Activated CD8-positive, alpha-beta memory T cell treated with anti-CD3 and anti-CD28 coated beads, Interleukin-2, amount 50 U/mL, for 48 hours (primary cell): ENCODE measurements around the gene ZNF84.

Experiments
- DNase-seq: peaks from one replicate; pipeline ENCODE4 v3.0.0-alpha.2; 2020

ZNF84 gene

DNA sequence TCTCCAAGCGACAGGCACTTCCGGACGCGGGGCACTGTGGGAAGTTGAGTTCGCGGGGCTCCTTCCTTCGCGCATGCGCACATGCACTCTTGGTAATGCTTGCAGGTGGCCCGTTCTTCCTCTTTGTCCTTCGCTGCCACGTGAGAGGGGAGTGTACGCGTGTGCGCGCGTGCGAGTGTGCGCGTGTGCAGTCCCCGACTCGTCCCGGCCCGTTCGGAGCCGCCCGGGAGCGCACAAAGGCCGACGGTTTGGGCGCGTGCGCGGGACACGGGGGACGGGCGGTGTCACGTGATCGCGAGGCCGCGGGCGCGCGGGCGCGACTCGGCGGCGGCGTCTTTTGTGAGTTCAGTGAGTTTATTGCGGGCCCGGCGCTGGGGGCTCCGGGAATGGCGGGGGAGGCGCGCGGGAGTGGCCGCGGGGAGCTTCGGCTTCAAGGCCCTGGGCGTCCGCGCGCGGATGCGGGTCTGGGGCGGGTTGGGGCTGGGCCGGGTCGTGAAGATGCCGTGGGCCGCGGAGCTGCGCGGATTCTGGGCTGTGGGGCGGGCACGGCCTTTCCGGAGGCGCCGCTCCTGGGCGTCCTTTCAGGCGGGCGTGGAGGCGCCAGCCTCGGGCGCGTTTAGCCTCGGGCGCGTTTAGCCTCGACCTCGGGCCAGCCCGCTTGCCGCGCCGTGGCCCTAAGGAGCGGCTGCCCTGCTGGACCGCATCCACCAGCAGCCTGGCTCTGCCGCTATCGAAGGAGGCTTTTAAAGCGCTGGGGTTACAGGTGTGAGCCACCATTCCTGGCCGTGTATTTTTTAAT is at the start of gene ZNF84:
Gene ZNF84 (plus strand): TSS at position 303 of the 799 bp plus-strand sequence. CDS start 3,959 bp downstream, outside the sequence.
- DNase-seq = peak; percentile 97

DNA sequence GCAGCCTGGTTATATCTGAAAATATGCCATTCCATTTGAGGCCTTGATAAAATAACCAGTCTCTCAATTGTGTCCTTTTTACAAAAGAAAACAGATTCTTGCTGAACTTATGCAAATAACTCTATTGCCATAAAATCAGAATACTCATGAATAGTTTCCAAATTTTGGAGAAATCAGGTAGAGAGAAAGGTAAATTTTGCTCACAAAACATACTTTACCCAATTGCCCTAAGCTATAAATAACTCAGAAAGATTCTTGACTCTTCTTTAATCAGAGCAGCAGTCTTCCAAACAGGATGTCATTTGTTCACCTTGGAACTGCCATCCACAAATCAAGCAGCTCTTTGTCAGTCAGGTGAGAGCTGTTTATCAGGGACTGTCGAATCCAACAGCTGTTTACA is 38.6 kb upstream of the ZNF84 start:
- DNase-seq = no peak

DNA sequence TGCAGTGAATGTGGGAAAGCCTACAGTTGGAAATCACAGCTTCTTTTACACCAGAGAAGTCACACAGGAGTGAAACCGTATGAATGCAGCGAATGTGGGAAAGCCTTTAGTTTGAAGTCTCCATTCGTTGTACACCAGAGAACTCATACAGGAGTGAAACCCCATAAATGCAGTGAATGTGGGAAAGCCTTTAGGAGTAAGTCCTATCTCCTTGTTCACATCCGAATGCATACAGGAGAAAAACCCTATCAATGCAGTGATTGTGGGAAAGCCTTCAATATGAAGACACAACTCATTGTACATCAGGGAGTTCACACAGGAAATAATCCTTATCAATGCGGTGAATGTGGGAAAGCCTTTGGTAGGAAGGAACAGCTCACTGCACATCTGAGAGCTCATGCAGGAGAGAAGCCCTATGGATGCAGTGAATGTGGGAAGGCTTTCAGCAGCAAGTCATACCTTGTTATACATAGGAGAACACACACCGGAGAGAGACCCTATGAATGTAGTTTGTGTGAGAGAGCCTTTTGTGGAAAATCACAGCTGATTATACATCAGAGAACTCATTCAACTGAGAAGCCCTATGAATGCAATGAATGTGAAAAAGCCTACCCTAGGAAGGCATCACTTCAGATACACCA is 26.5 kb upstream of the ZNF84 start:
- DNase-seq = no peak

GRCh38 chr12:133023566-133023965 is 13.7 kb upstream of the ZNF84 start:
- no peak for DNase-seq

- DNase-seq = no peak
Measured at GRCh38 chr12:133026996-133027395, 10.3 kb upstream of the ZNF84 start.

DNA sequence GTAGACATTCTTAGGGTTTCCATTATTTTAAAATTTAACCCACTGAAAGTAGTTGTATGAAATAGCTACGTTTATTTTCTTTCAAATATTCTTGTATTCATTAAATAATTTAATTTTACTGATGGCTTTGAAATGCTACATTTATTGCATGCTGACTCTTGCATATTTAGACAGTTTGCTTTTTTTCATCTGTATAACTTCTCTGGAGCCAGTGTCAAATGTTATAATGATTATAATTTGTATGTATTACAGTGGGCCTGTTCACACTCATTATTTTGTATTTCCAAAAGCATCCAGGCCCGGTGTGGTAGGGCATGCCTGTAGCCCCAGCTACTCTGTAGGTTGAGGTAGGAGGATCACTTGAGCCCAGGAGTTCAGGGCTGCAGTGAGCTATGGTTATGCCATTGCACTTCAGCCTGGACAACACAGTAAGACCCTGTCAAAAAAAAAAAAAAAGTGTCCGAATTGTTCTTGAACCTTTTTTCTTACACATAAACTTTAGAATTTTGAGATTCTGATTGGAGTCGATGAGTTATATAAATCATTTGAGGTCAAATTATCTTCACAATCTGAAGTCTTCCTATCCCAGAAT is 905 bp downstream of the ZNF84 start:
- no peak for DNase-seq

DNA sequence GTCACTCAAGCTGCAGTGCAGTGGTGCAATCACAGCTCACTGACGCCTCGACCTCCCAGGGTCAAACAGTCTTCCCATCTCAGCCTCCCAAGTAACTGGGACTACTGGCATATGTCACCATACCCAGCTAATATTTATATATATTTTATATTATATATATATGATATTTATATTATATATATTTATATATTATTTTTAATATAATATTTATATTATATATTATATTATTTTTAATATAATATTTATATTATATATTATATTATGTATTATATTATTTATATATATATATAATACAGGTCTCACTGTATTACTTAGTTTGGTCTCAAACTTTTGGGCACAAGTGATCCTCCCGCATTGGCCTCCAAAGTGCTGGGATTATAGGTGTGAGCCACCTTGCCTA is 9.4 kb downstream of the ZNF84 start:
- DNase-seq = no peak

DNA sequence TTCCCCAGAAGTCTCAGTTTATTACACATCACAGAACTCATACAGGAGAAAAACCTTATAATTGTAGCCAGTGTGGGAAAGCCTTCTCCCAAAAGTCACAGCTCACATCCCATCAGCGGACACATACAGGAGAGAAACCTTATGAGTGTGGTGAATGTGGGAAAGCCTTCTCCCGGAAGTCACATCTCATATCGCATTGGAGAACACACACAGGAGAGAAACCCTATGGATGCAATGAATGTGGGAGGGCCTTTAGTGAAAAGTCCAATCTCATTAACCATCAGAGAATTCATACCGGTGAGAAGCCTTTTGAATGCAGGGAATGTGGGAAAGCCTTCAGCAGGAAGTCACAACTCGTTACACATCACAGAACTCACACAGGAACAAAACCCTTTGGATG is 20.1 kb downstream of the ZNF84 start:
- DNase-seq = no peak

- no peak for DNase-seq
Measured at GRCh38 chr12:133058203-133059113, 21.1 kb downstream of the ZNF84 start.

DNA sequence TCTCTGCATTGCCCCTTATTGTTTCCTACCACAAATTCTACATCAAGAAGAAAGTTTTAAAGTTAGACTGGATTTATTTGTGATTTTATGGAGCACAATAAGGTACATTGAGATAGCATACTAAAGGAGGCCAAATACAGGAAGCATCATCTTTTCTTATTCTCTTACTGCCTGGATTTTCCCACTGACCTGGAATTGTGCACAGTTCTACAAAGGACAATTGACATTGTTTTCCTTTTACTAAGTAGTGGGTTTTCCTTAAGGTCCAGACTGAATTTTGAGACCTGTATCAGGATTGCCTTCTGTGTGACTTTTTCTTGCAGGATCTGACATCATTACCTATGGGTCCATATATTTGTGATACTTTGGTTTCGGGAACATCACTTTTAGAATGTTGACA is 24.6 kb downstream of the ZNF84 start:
- DNase-seq = no peak

- no peak for DNase-seq
Measured at GRCh38 chr12:133063556-133063955, 26.2 kb downstream of the ZNF84 start.

- no peak for DNase-seq
Measured at GRCh38 chr12:133073836-133074235, 36.5 kb downstream of the ZNF84 start.

DNA sequence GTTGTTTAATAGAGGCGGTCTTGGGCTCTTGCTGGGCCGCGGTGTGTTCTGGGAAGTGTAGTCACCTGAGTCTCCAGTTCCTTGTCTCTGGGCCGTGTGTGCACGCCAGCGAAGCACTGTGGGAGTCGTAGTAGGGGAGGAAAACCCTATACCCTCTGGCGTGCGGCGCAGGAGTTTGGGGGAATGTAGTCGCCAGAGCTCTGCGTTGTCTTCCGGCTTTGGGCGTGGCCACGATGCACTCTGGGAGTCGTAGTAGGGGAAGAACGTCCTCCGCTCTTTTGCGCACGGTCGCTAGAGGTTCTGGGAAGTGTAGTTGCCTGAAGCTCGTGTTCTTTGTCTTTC is 42.7 kb downstream of the ZNF84 start:
- DNase-seq = peak; percentile 93

GRCh38 chr12:133080368-133081158 is 43.3 kb downstream of the ZNF84 start, which contains the start of gene ZNF140:
TSS of gene ZNF140 (plus strand) at chr12:133080923. CDS start at chr12:133081321, 398 bp downstream.
- peak; percentile 95 for DNase-seq

- DNase-seq = no peak
Measured at GRCh38 chr12:133081159-133081780, 44.0 kb downstream of the ZNF84 start.

DNA sequence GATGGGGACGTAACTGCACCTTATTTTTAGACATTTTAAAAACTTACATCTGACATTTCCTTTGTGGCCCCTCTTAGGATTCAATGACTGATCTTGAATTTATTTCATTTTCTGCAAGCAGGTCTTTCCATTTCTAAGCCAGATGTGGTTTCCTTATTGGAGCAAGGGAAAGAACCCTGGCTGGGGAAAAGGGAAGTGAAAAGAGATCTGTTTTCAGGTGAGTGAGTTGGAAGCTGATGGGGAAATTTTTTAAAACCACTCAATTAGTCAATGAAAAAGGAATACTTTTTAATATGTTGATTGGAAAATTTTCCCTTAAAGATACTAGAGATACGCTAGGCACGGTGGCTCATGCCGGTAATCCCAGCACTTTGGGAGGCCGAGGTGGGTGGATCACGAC is 46.0 kb downstream of the ZNF84 start:
- no peak for DNase-seq

GRCh38 chr12:133105620-133106019 is 68.3 kb downstream of the ZNF84 start:
- no peak for DNase-seq

GRCh38 chr12:133106253-133106652 is 68.9 kb downstream of the ZNF84 start:
- no peak for DNase-seq

GRCh38 chr12:133107121-133107520 is 69.8 kb downstream of the ZNF84 start:
- no peak for DNase-seq

DNA sequence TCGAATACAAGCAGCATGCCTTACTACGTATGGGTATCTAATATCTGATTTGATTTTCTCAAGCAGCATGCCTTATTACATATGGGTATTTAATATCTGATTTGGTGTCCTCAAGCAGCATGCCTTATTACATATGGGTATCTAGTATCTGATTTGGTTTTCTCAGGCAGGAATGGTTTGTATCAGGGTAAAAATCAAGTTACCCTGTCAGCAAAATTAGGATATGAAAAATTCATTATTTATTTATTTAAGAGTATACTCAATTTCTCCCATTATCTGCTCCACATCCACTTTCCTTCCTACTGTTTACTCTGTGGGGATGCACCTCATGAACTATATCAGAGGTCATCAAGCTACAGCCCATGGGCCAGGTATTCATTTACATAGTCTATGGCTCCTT is 70.8 kb downstream of the ZNF84 start:
- no peak for DNase-seq
